Measurements from ENCODE around the gene APOO. TPM values are rescaled to one million over a fixed set of nuclear protein-coding genes. Genes with fewer than 3 reads are reported as not detected.

Gene APOO
- total and polyA plus RNA-seq, 2 of the 13 experiments (the other 11 are each of a cell fraction or from before 2014, with no cell fraction given): 9.7 to 22.1 TPM

GRCh38 chrX:23844502-23845138 lies 63.1 kb downstream of the APOO start (continued):
- TF ChIP-seq RERE (CRISPR knock-in tag; IDR thresholded peaks at IDR 0.05; ENCODE audit: low read depth) (no peak), CENPT (CRISPR knock-in tag; IDR thresholded peaks at IDR 0.05; ENCODE audit: low read depth) (no peak), ZNF503 (CRISPR knock-in tag; IDR thresholded peaks at IDR 0.05) (0 out of 2 replicates have a peak, but pooled peaks have one; percentile 28), NFE2L2 (IDR thresholded peaks at IDR 0.05; ENCODE audit: low read length) (no peak), TBX2 (CRISPR knock-in tag; IDR thresholded peaks at IDR 0.05; ENCODE audit: borderline replicate concordance) (peak; percentile 82), ZNF574 (CRISPR knock-in tag; IDR thresholded peaks at IDR 0.05) (no peak), RNF2 (conservative IDR thresholded peaks at IDR 0.05; ENCODE audit: low read depth) (no peak), SOX5 (CRISPR knock-in tag; IDR thresholded peaks at IDR 0.05; ENCODE audit: borderline replicate concordance) (peak; percentile 33; the same call in 1 of the 2 replicates), FOXP4 (CRISPR knock-in tag; IDR thresholded peaks at IDR 0.05) (peak; percentile 79), TBX3 (IDR thresholded peaks at IDR 0.05; ENCODE audit: borderline replicate concordance) (peak; percentile 31; the same call in 1 of the 2 replicates), PRMT3 (CRISPR knock-in tag; IDR thresholded peaks at IDR 0.05; ENCODE audit: borderline replicate concordance, low read depth) (no peak), SAP130 (CRISPR knock-in tag; IDR thresholded peaks at IDR 0.05; ENCODE audit: low read depth) (peak; percentile 37), ZNF713 (CRISPR knock-in tag; IDR thresholded peaks at IDR 0.05) (no peak), KDM6A (CRISPR knock-in tag; IDR thresholded peaks at IDR 0.05; ENCODE audit: low read depth) (peak; percentile 78; the same call in 1 of the 2 replicates), RXRB (CRISPR knock-in tag; IDR thresholded peaks at IDR 0.05; ENCODE audit: borderline replicate concordance) (peak; percentile 30; the same call in 1 of the 2 replicates), NR2F6 (IDR thresholded peaks at IDR 0.05) (peak; percentile 28; the same call in 1 of the 2 replicates), NR2F6 (CRISPR knock-in tag; IDR thresholded peaks at IDR 0.05) (0 out of 2 replicates have a peak, but pooled peaks have one; percentile 13), ZSCAN31 (CRISPR knock-in tag; IDR thresholded peaks at IDR 0.05; ENCODE audit: low read depth) (0 out of 2 replicates have a peak, but pooled peaks have one; percentile 46)
